Measurements from ENCODE around the gene KIF3C. TPM values are rescaled to one million over a fixed set of nuclear protein-coding genes. Genes with fewer than 3 reads are reported as not detected.

Gene KIF3C
- total and polyA plus RNA-seq, 10 of the 15 experiments (the other 5 are each of a cell fraction or from before 2014, with no cell fraction given) = 0.10 to 0.63 (median 0.46) TPM

GRCh38 chr2:25891672-25892071, 90.6 kb downstream of the KIF3C start:
- Histone ChIP-seq H3K9ac (ENCODE audit: control insufficient read depth, insufficient read depth, low read length) (no peak overlapping the region), H3K4me2 (ENCODE audit: control insufficient read depth, insufficient read depth) (no peak overlapping the region), H4K20me1 (ENCODE audit: control insufficient read depth, insufficient read depth) (no peaks in the 10 kb centered on the region), H3K27ac (ENCODE audit: control insufficient read depth, insufficient read depth) (no peak overlapping the region), H3K36me3 (ENCODE audit: control insufficient read depth in 2 of 2, insufficient read depth in 2 of 2, low read length in 1 of 2) (no peaks in the 10 kb centered on the region), H3K9me3 (replicated peaks; ENCODE audit: control insufficient read depth, insufficient read depth, low read length) (no peaks in the 10 kb centered on the region), H3K4me1 (ENCODE audit: control insufficient read depth, insufficient read depth, low read length) (no peaks in the 10 kb centered on the region), H3K27me3 (replicated peaks in 1 of 2; ENCODE audit: control insufficient read depth in 2 of 2, insufficient read depth in 2 of 2, low read length in 1 of 2) (no peaks in the 10 kb centered on the region), H3K79me2 (ENCODE audit: control insufficient read depth, insufficient read depth, low read length) (no peaks in the 10 kb centered on the region), H2AFZ (ENCODE audit: control insufficient read depth, low read depth, low read length) (no peak overlapping the region), H3K4me3 (no peak overlapping the region)
- TF ChIP-seq WRNIP1 (IDR thresholded peaks at IDR 0.05; ENCODE audit: borderline replicate concordance, low read depth, low read length) (no peak), SIX5 (IDR thresholded peaks at IDR 0.05; ENCODE audit: low read depth, low read length, severe bottlenecking) (no peak), YBX1 (IDR thresholded peaks at IDR 0.05) (no peak), YY1 (IDR thresholded peaks at IDR 0.05; ENCODE audit: low read depth, low read length) (no peak), MLLT1 (IDR thresholded peaks at IDR 0.05) (no peak), JUND (IDR thresholded peaks at IDR 0.05; ENCODE audit: low read depth, low read length) (no peak), JUNB (IDR thresholded peaks at IDR 0.05) (no peak), CREM (IDR thresholded peaks at IDR 0.05; ENCODE audit: low read depth) (no peak), NR2F1 (conservative IDR thresholded peaks at IDR 0.05) (no peak)
- SMC1A ChIA-PET (ENCODE audit: uncharacterized antibody, unreplicated experiment) = interaction anchor here (1.3 kb wide), 1 partner anchor 13 kb away, joined by 4 read pairs; the partner anchor contains the start of gene ASXL2
- CTCF ChIA-PET = interaction anchor here (0.8 kb wide), 1 partner anchor 100 kb away, joined by 3 read pairs; no protein-coding TSS in a partner anchor
- DNase-seq (ENCODE audit: low read depth, low spot score) = no peak
- 35% methylated on average over 5 of the region's 5 CpGs for WGBS (ENCODE audit: insufficient coverage, insufficient replicate concordance, low lambda C conversion rate, missing lambda C conversion rate)
- in situ Hi-C loops (cut with MboI) (no loop called here), intact Hi-C loops (cut with micrococcal nuclease; ENCODE audit: unreplicated experiment) (no loop called here)
- FAIRE-seq = no peak
- no peak for ATAC-seq
- no TSS peak for BruUV-seq (replicated peaks)
- RAD21 ChIA-PET (ENCODE audit: unreplicated experiment) = no interaction called here
- POLR2A ChIA-PET = interaction anchor here (0.6 kb wide), 1 partner anchor 302 kb away, joined by 4 read pairs; no protein-coding TSS in a partner anchor

Data from GM12878 (cell line).